PFSK-1 (cell line): ENCODE results near the gene TENM3.

Experiments
- POLR2AphosphoS5 ChIP-seq: IDR thresholded peaks from 2 replicates; pipeline ENCODE4 v1.6.1; 2012; ENCODE audit warnings: low read depth, mild to moderate bottlenecking, control low read depth, low read length, moderate library complexity
- TF ChIP-seq, protein P1 (sequence below), 2 experiments: IDR thresholded peaks; 2 replicates each; pipeline versions ENCODE4 v1.6.1 to v1.8.0; 2011 to 2012; ENCODE audit warnings: low read depth in 2 of 2, low read length in 2 of 2, control low read depth in 1 of 2, inconsistent platforms in 1 of 2, mild to moderate bottlenecking in 1 of 2, moderate library complexity in 1 of 2; ENCODE audit not compliant: insufficient read depth in 1 of 2

GRCh38 chr4:182765987-182766856, 523.0 kb downstream of the TENM3 start:
- no peak for TF ChIP-seq POLR2AphosphoS5
- TF ChIP-seq, protein P1, sequence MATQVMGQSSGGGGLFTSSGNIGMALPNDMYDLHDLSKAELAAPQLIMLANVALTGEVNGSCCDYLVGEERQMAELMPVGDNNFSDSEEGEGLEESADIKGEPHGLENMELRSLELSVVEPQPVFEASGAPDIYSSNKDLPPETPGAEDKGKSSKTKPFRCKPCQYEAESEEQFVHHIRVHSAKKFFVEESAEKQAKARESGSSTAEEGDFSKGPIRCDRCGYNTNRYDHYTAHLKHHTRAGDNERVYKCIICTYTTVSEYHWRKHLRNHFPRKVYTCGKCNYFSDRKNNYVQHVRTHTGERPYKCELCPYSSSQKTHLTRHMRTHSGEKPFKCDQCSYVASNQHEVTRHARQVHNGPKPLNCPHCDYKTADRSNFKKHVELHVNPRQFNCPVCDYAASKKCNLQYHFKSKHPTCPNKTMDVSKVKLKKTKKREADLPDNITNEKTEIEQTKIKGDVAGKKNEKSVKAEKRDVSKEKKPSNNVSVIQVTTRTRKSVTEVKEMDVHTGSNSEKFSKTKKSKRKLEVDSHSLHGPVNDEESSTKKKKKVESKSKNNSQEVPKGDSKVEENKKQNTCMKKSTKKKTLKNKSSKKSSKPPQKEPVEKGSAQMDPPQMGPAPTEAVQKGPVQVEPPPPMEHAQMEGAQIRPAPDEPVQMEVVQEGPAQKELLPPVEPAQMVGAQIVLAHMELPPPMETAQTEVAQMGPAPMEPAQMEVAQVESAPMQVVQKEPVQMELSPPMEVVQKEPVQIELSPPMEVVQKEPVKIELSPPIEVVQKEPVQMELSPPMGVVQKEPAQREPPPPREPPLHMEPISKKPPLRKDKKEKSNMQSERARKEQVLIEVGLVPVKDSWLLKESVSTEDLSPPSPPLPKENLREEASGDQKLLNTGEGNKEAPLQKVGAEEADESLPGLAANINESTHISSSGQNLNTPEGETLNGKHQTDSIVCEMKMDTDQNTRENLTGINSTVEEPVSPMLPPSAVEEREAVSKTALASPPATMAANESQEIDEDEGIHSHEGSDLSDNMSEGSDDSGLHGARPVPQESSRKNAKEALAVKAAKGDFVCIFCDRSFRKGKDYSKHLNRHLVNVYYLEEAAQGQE (IDR thresholded peaks at IDR 0.05; ENCODE audit: insufficient read depth in 1 of 2, low read depth in 2 of 2, low read length in 2 of 2), result no peak
